HepG2 (cell line): ENCODE data around the gene MARCHF2. TPM values are rescaled to one million over a fixed set of nuclear protein-coding genes. Genes with fewer than 3 reads are reported as not detected.

Experiments used
- ATF3 ChIP-seq: sonication (generic); formaldehyde crosslinking; IDR thresholded peaks from 2 replicates; pipeline ENCODE4 v1.4.0; 2020; ENCODE audit warnings: missing genetic modification reagents
- HMG20B ChIP-seq: conservative IDR thresholded peaks from 2 replicates; pipeline ENCODE4 v1.6.1; 2016; ENCODE audit warnings: missing genetic modification reagents, missing compliant biosample characterization
- MEIS2 ChIP-seq: sonication (generic); formaldehyde crosslinking; IDR thresholded peaks from 2 replicates; pipeline ENCODE4 v1.9.0; 2021; ENCODE audit warnings: mild to moderate bottlenecking, missing genetic modification reagents
- MXD1 ChIP-seq: sonication (generic); formaldehyde crosslinking; IDR thresholded peaks from 2 replicates; pipeline ENCODE4 v1.4.0; 2020; ENCODE audit warnings: mild to moderate bottlenecking, missing genetic modification reagents
- NAIF1 ChIP-seq: sonication (generic); formaldehyde crosslinking; IDR thresholded peaks from 2 replicates; pipeline ENCODE4 v1.5.0; 2020; ENCODE audit warnings: mild to moderate bottlenecking, missing genetic modification reagents, borderline replicate concordance
- PAF1 ChIP-seq: IDR thresholded peaks from 2 replicates; pipeline ENCODE4 v1.6.1; 2016; ENCODE audit warnings: missing genetic modification reagents, missing compliant biosample characterization
- PCBP1 ChIP-seq: fragments of 200-400 bp; formaldehyde crosslinking; IDR thresholded peaks from 2 replicates; pipeline ENCODE4 v1.6.1; 2017; ENCODE audit warnings: mild to moderate bottlenecking, low read depth, low read length, borderline replicate concordance
- PLRG1 ChIP-seq: fragments of 450-650 bp; conservative IDR thresholded peaks from 2 replicates; pipeline ENCODE4 v1.6.1; 2016
- POGK ChIP-seq: sonication (generic); formaldehyde crosslinking; conservative IDR thresholded peaks from 2 replicates; pipeline ENCODE4 v1.8.0; 2022; ENCODE audit warnings: mild to moderate bottlenecking, moderate library complexity, missing genetic modification reagents
- POGZ ChIP-seq: sonication (generic); formaldehyde crosslinking; IDR thresholded peaks from 2 replicates; pipeline ENCODE4 v1.4.0; 2020; ENCODE audit warnings: mild to moderate bottlenecking, missing genetic modification reagents
- RAD51 ChIP-seq: fragments of 450-650 bp; IDR thresholded peaks from 2 replicates; pipeline ENCODE4 v1.6.1; 2016; ENCODE audit warnings: borderline replicate concordance
- REPIN1 ChIP-seq: sonication (generic); formaldehyde crosslinking; IDR thresholded peaks from 2 replicates; pipeline ENCODE4 v1.8.0; 2022; ENCODE audit warnings: missing genetic modification reagents, low read depth, mild to moderate bottlenecking, borderline replicate concordance
- TBP ChIP-seq: sonication (generic); formaldehyde crosslinking; IDR thresholded peaks from 2 replicates; pipeline ENCODE4 v1.5.0; 2020; ENCODE audit warnings: missing genetic modification reagents
- TBX2 ChIP-seq: sonication (generic); formaldehyde crosslinking; IDR thresholded peaks from 2 replicates; pipeline ENCODE4 v1.5.0; 2020; ENCODE audit warnings: missing genetic modification reagents, mild to moderate bottlenecking, borderline replicate concordance
- TFAP4 ChIP-seq: sonication (generic); IDR thresholded peaks from 2 replicates; pipeline ENCODE4 v1.6.1; 2016; ENCODE audit warnings: low read depth, borderline replicate concordance
- TOE1 ChIP-seq: sonication (generic); formaldehyde crosslinking; IDR thresholded peaks from 2 replicates; pipeline ENCODE4 v1.4.0; 2020; ENCODE audit warnings: mild to moderate bottlenecking, missing genetic modification reagents
- ZBTB43 ChIP-seq: sonication (generic); formaldehyde crosslinking; conservative IDR thresholded peaks from 2 replicates; pipeline ENCODE4 v1.4.0; 2020; ENCODE audit warnings: missing genetic modification reagents
- ZNF674 ChIP-seq: sonication (generic); formaldehyde crosslinking; IDR thresholded peaks from 2 replicates; pipeline ENCODE4 v1.5.0; 2020; ENCODE audit warnings: low read depth, mild to moderate bottlenecking, missing genetic modification reagents
- ZNF687 ChIP-seq: sonication (generic); formaldehyde crosslinking; IDR thresholded peaks from 2 replicates; pipeline ENCODE4 v1.5.1; 2020; ENCODE audit warnings: mild to moderate bottlenecking, missing genetic modification reagents, moderate library complexity
- polyA plus RNA-seq, 8 experiments: library from polyadenylated mRNA; depleted of rRNA in 3 of 8; stranded (reverse) in 7 of 8; unstranded in 1 of 8; fragments of >200 nt; fragmentation: Illumina TruSeq in 4 of 8; extraction: Trizol in 4 of 8; gene quantifications; 2 replicates each; pipeline versions ENCODE4 v1.2.1 to v1.2.3, GENCODE V29; 2011 to 2016; ENCODE audit warnings: low read depth in 4 of 8, missing spikeins in 1 of 8, mixed read lengths in 1 of 8; ENCODE audit not compliant: insufficient read depth in 1 of 8
- total RNA-seq, 5 experiments: library from RNA; depleted of rRNA; stranded (reverse); fragments of >200 nt; fragmentation: Illumina TruSeq; extraction: Trizol; gene quantifications; 2 replicates each; pipeline ENCODE4 v1.2.3, GENCODE V29; 2016; ENCODE audit warnings: low read depth in 1 of 5

MARCHF2 gene
- total and polyA plus RNA-seq, 2 of the 13 experiments (the other 11 are each of a cell fraction or from before 2014, with no cell fraction given) = 12.7 to 13.0 TPM

- peak; percentile 68; the same call in 1 of the 2 replicates for TF ChIP-seq TFAP4
- no peak for TF ChIP-seq POGK (CRISPR knock-in tag)
- TF ChIP-seq TBX2 (CRISPR knock-in tag) = no peak
- 0 out of 2 replicates have a peak, but pooled peaks have one; percentile 52 for TF ChIP-seq PCBP1
- no peak for TF ChIP-seq NAIF1 (CRISPR knock-in tag)
- no peak for TF ChIP-seq HMG20B (CRISPR knock-in tag)
- no peak for TF ChIP-seq POGZ (CRISPR knock-in tag)
- no peak for TF ChIP-seq ZBTB43
- no peak for TF ChIP-seq PAF1 (CRISPR knock-in tag)
- TF ChIP-seq MEIS2 = no peak
- peak; percentile 46; the same call in 1 of the 2 replicates for TF ChIP-seq ZNF687 (CRISPR knock-in tag)
- TF ChIP-seq PLRG1 = no peak
- no peak for TF ChIP-seq ATF3
- TF ChIP-seq MXD1 = no peak
- TF ChIP-seq REPIN1 = no peak
- TF ChIP-seq TOE1 (CRISPR knock-in tag) = no peak
- TF ChIP-seq TBP (CRISPR knock-in tag) = no peak
- no peak for TF ChIP-seq RAD51
- TF ChIP-seq ZNF674 (CRISPR knock-in tag) = no peak
These were observed 45.6 kb upstream of the MARCHF2 start (continued) for GRCh38 chr19:8367327-8368001.
